ENCODE results near the gene GRAMD4. TPM values are rescaled to one million over a fixed set of nuclear protein-coding genes. Genes with fewer than 3 reads are reported as not detected.
"Not testable (repeated sequence)": the region's sequence is repeated elsewhere in the genome, so short reads cannot be mapped to it uniquely, and the experiment has no call there.

Gene GRAMD4
- total RNA-seq, 1 donor from 2014 or later = 26.1 TPM

- Histone ChIP-seq H3K4me3 (ENCODE audit: low read length in 3 of 3) (no peak overlapping the region), H3K27me3 (ENCODE audit: control insufficient read depth in 3 of 3, insufficient read depth in 3 of 3, low read length in 3 of 3) (no peaks in the 10 kb centered on the region), H3K9me3 (ENCODE audit: control insufficient read depth in 3 of 3, low read length in 3 of 3) (no peaks in the 10 kb centered on the region), H3K4me1 (ENCODE audit: control insufficient read depth in 3 of 3, insufficient read depth in 3 of 3, low read length in 3 of 3) (peaks cover 0 to 5% (median 0%) of the 10 kb centered on the region in 3 donors), H3K27ac (ENCODE audit: low read depth, low read length) (no peak overlapping the region), H3K9ac (ENCODE audit: low read depth in 1 of 3, low read length in 3 of 3) (no peak overlapping the region), H3K36me3 (ENCODE audit: control insufficient read depth in 3 of 3, insufficient read depth in 3 of 3, low read length in 3 of 3) (peaks cover 3 to 9% (median 6%) of the 10 kb centered on the region in 3 donors)
Measured at GRCh38 chr22:46627806-46628482, 7.8 kb downstream of the GRAMD4 start.

DNA sequence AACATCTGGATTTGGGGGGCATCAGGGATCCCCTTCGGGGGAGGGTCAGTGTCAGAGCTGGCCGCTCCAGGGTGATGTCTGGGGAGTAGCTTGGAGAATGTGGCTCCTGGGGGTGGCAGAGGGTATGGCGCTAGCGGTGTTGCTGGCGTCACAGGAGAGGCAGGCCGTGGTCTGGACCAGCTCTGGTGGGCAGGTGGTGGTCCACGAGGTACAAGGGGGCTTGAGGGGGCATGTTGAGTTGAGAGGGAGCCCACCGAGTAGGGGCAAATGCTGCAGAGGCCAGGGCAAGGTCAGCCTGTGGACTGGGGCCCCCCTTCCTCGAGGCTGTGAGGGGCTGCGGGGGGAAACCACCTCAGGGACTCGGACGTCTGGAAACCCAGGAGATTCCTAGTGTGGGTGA is 8.6 kb downstream of the GRAMD4 start:
- H3K4me1 ChIP-seq (ENCODE audit: control insufficient read depth in 3 of 3, insufficient read depth in 3 of 3, low read length in 3 of 3) = peaks cover 0 to 5% (median 0%) of the 10 kb centered on the region in 3 donors
- no peaks in the 10 kb centered on the region for H3K9me3 ChIP-seq (ENCODE audit: control insufficient read depth in 3 of 3, low read length in 3 of 3)
- no peak overlapping the region for H3K27ac ChIP-seq (ENCODE audit: low read depth, low read length)
- no peak overlapping the region for H3K9ac ChIP-seq (ENCODE audit: low read depth in 1 of 3, low read length in 3 of 3)
- no peaks in the 10 kb centered on the region for H3K27me3 ChIP-seq (ENCODE audit: control insufficient read depth in 3 of 3, insufficient read depth in 3 of 3, low read length in 3 of 3)
- peaks cover 3 to 9% (median 6%) of the 10 kb centered on the region in 3 donors for H3K36me3 ChIP-seq (ENCODE audit: control insufficient read depth in 3 of 3, insufficient read depth in 3 of 3, low read length in 3 of 3)
- no peak overlapping the region for H3K4me3 ChIP-seq (ENCODE audit: low read length in 3 of 3)

GRCh38 chr22:46629291-46629690 is 9.1 kb downstream of the GRAMD4 start:
- Histone ChIP-seq H3K4me1 (ENCODE audit: control insufficient read depth in 3 of 3, insufficient read depth in 3 of 3, low read length in 3 of 3) (peaks cover 0 to 5% (median 0%) of the 10 kb centered on the region in 3 donors), H3K4me3 (ENCODE audit: low read length in 3 of 3) (no peak overlapping the region), H3K27me3 (ENCODE audit: control insufficient read depth in 3 of 3, insufficient read depth in 3 of 3, low read length in 3 of 3) (no peaks in the 10 kb centered on the region), H3K9ac (ENCODE audit: low read depth in 1 of 3, low read length in 3 of 3) (no peak overlapping the region), H3K36me3 (ENCODE audit: control insufficient read depth in 3 of 3, insufficient read depth in 3 of 3, low read length in 3 of 3) (peaks cover 3 to 9% (median 6%) of the 10 kb centered on the region in 3 donors), H3K27ac (ENCODE audit: low read depth, low read length) (no peak overlapping the region), H3K9me3 (ENCODE audit: control insufficient read depth in 3 of 3, low read length in 3 of 3) (no peaks in the 10 kb centered on the region)

GRCh38 chr22:46631113-46631512 is 10.9 kb downstream of the GRAMD4 start:
- H3K36me3 ChIP-seq (ENCODE audit: control insufficient read depth in 3 of 3, insufficient read depth in 3 of 3, low read length in 3 of 3) = peaks cover 3 to 9% (median 6%) of the 10 kb centered on the region in 3 donors
- no peak overlapping the region for H3K27ac ChIP-seq (ENCODE audit: low read depth, low read length)
- peaks cover 5 to 11% (median 5%) of the 10 kb centered on the region in 3 donors for H3K4me1 ChIP-seq (ENCODE audit: control insufficient read depth in 3 of 3, insufficient read depth in 3 of 3, low read length in 3 of 3)

GRCh38 chr22:46632646-46633249 is 12.6 kb downstream of the GRAMD4 start:
- Histone ChIP-seq H3K27me3 (ENCODE audit: control insufficient read depth in 3 of 3, insufficient read depth in 3 of 3, low read length in 3 of 3) (no peaks in the 10 kb centered on the region), H3K4me3 (ENCODE audit: low read length in 3 of 3) (no peak overlapping the region), H3K27ac (ENCODE audit: low read depth, low read length) (no peak overlapping the region), H3K4me1 (ENCODE audit: control insufficient read depth in 3 of 3, insufficient read depth in 3 of 3, low read length in 3 of 3) (peaks cover 14 to 23% (median 20%) of the 10 kb centered on the region in 3 donors), H3K9me3 (ENCODE audit: control insufficient read depth in 3 of 3, low read length in 3 of 3) (no peaks in the 10 kb centered on the region), H3K9ac (ENCODE audit: low read depth in 1 of 3, low read length in 3 of 3) (no peak overlapping the region), H3K36me3 (ENCODE audit: control insufficient read depth in 3 of 3, insufficient read depth in 3 of 3, low read length in 3 of 3) (peaks cover 0 to 5% (median 2%) of the 10 kb centered on the region in 3 donors)

More at GRCh38 chr22:46631113-46631512, 10.9 kb downstream of the GRAMD4 start:
- H3K9me3 ChIP-seq (ENCODE audit: control insufficient read depth in 3 of 3, low read length in 3 of 3) = no peaks in the 10 kb centered on the region
- no peaks in the 10 kb centered on the region for H3K27me3 ChIP-seq (ENCODE audit: control insufficient read depth in 3 of 3, insufficient read depth in 3 of 3, low read length in 3 of 3)
- H3K9ac ChIP-seq (ENCODE audit: low read depth in 1 of 3, low read length in 3 of 3) = no peak overlapping the region
- H3K4me3 ChIP-seq (ENCODE audit: low read length in 3 of 3) = no peak overlapping the region

DNA sequence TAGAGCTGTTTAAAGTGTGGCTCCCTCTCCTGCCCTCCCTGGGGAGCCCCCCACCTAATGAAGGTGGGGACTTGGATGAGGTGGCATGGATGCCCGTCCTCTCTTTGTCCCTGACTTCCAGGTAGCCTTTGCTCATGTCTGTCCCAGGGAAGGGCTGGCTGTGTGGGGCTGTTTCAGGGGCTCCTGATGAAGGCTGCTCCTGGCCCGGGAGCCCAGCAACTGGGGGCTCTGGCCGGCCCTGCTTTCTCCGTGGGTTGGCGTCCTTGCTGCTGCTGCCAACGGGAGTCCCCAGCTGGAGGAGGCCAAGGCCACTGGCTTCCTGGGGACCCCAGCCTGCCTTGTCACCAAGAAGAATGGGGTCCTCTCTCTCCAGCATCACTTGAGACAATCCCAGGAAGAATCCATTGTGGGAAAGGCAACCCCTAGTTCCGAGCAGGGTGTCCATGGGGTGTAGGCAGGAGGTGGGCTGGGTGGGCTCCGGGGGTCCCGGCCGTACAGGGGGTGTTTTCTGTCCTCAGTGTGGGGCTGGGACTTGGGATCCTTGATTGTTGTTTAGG is 13.2 kb downstream of the GRAMD4 start:
- H3K4me3 ChIP-seq (ENCODE audit: low read length in 3 of 3) = no peak overlapping the region
- H3K27me3 ChIP-seq (ENCODE audit: control insufficient read depth in 3 of 3, insufficient read depth in 3 of 3, low read length in 3 of 3) = no peaks in the 10 kb centered on the region
- no peak overlapping the region for H3K9ac ChIP-seq (ENCODE audit: low read depth in 1 of 3, low read length in 3 of 3)
- H3K4me1 ChIP-seq (ENCODE audit: control insufficient read depth in 3 of 3, insufficient read depth in 3 of 3, low read length in 3 of 3) = peaks cover 14 to 28% (median 26%) of the 10 kb centered on the region in 3 donors
- H3K9me3 ChIP-seq (ENCODE audit: control insufficient read depth in 3 of 3, low read length in 3 of 3) = no peaks in the 10 kb centered on the region
- H3K27ac ChIP-seq (ENCODE audit: low read depth, low read length) = no peak overlapping the region
- H3K36me3 ChIP-seq (ENCODE audit: control insufficient read depth in 3 of 3, insufficient read depth in 3 of 3, low read length in 3 of 3) = peaks cover 0 to 3% (median 0%) of the 10 kb centered on the region in 3 donors

DNA sequence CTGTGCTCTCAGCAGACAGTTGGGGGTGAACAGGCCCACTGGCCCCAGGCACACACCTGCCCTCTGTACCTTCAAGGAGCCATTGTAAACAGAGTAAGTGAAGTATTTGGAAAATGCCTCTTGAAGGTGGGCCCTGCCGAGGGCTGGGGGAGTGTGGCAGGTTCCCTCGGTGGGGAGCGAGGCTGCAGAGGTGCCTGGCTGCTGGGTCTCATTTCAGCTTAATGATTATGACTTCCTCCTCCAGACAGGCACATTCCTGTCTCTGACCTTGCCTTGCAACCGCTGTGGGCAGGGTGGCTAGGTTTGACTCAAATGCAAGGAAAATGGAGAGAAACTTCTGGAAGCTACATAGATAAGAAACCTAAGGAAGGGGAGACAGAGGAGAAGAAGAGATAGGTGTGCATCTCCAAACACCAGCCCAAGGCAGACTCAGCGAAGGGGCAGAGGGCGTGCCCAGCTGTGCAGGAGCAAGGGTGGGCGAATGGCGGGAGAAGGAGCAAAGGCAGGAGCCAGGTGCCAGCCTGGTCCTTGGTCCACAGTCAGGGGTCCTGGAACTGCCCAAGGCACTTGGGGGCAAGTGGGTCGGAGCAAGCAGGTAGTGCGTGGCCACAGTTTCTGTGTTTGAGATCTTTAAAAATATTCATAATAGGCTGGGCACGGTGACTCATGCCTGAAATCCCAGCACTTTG is 14.0 kb downstream of the GRAMD4 start:
- Histone ChIP-seq H3K9me3 (ENCODE audit: control insufficient read depth in 3 of 3, low read length in 3 of 3) (no peaks in the 10 kb centered on the region), H3K4me1 (ENCODE audit: control insufficient read depth in 3 of 3, insufficient read depth in 3 of 3, low read length in 3 of 3) (peaks cover 17 to 35% (median 34%) of the 10 kb centered on the region in 3 donors), H3K36me3 (ENCODE audit: control insufficient read depth in 3 of 3, insufficient read depth in 3 of 3, low read length in 3 of 3) (peaks cover 0 to 3% (median 0%) of the 10 kb centered on the region in 3 donors), H3K4me3 (ENCODE audit: low read length in 3 of 3) (no peak overlapping the region), H3K27me3 (ENCODE audit: control insufficient read depth in 3 of 3, insufficient read depth in 3 of 3, low read length in 3 of 3) (no peaks in the 10 kb centered on the region), H3K27ac (ENCODE audit: low read depth, low read length) (no peak overlapping the region), H3K9ac (ENCODE audit: low read depth in 1 of 3, low read length in 3 of 3) (no peak overlapping the region)

- H3K4me1 ChIP-seq (ENCODE audit: control insufficient read depth in 3 of 3, insufficient read depth in 3 of 3, low read length in 3 of 3) = peaks cover 26 to 45% (median 43%) of the 10 kb centered on the region in 3 donors
- H3K27me3 ChIP-seq (ENCODE audit: control insufficient read depth in 3 of 3, insufficient read depth in 3 of 3, low read length in 3 of 3); H3K9me3 ChIP-seq (ENCODE audit: control insufficient read depth in 3 of 3, low read length in 3 of 3); H3K9ac ChIP-seq (ENCODE audit: low read depth in 1 of 3, low read length in 3 of 3); H3K4me3 ChIP-seq (ENCODE audit: low read length in 3 of 3); H3K36me3 ChIP-seq (ENCODE audit: control insufficient read depth in 3 of 3, insufficient read depth in 3 of 3, low read length in 3 of 3): not testable (repeated sequence)
- H3K27ac ChIP-seq (ENCODE audit: low read depth, low read length) = peak overlapping the region; percentile 70
Measured at GRCh38 chr22:46634973-46635685, 14.9 kb downstream of the GRAMD4 start.

DNA sequence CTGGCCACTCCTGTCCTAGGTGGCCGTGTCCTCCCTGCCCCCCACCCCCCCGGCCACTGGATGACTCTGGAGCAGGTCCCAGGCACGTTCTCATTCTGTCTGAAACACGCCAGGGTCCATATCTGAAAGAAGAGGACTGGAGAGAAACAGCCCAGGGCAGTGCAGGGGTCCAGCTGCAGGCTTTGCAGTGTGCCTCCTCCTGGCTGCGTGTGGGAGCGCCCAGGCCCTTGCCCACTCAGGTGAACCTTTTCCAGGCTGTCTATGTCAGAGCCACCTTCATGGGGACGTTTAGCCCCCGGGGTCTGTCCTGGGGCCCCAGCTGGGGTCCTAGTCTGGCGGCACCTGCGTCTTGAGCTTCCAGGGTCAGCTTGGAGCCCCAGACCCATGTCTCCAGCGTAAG is 15.6 kb downstream of the GRAMD4 start:
- H3K4me1 ChIP-seq (ENCODE audit: control insufficient read depth in 3 of 3, insufficient read depth in 3 of 3, low read length in 3 of 3) = peaks cover 30 to 49% (median 48%) of the 10 kb centered on the region in 3 donors
- no peaks in the 10 kb centered on the region for H3K9me3 ChIP-seq (ENCODE audit: control insufficient read depth in 3 of 3, low read length in 3 of 3)
- peak overlapping the region in 1 of 3 donors; percentile 46 for H3K4me3 ChIP-seq (ENCODE audit: low read length in 3 of 3)
- peak overlapping the region; percentile 70 for H3K27ac ChIP-seq (ENCODE audit: low read depth, low read length)
- peak overlapping the region in 2 of 3 donors; percentile 50 to 73 for H3K9ac ChIP-seq (ENCODE audit: low read depth in 1 of 3, low read length in 3 of 3)
- peaks cover 0 to 3% (median 0%) of the 10 kb centered on the region in 3 donors for H3K36me3 ChIP-seq (ENCODE audit: control insufficient read depth in 3 of 3, insufficient read depth in 3 of 3, low read length in 3 of 3)
- H3K27me3 ChIP-seq (ENCODE audit: control insufficient read depth in 3 of 3, insufficient read depth in 3 of 3, low read length in 3 of 3) = no peaks in the 10 kb centered on the region

All from skeletal muscle tissue (tissue), 4 donors.